HT1080 (cell line): ENCODE results near the gene STAT6. TPM values are rescaled to one million over a fixed set of nuclear protein-coding genes. Genes with fewer than 3 reads are reported as not detected.

ENCODE experiments used
- DNase-seq: peaks from one replicate; pipeline ENCODE4 v3.0.0-alpha.2; 2015; ENCODE audit warnings: low read depth
- polyA plus RNA-seq, 2 experiments: library from polyadenylated mRNA; depleted of rRNA; stranded (reverse); fragments of >200 nt; gene quantifications; 2 replicates each; pipeline ENCODE4 v1.2.3, GENCODE V29; 2015
- total RNA-seq: library from RNA; depleted of rRNA; stranded (reverse); fragments of >200 nt; shearing (Covaris generic); gene quantifications from 2 replicates; pipeline ENCODE4 v1.2.3, GENCODE V29; 2014; rRNA removed

Gene STAT6, protein sequence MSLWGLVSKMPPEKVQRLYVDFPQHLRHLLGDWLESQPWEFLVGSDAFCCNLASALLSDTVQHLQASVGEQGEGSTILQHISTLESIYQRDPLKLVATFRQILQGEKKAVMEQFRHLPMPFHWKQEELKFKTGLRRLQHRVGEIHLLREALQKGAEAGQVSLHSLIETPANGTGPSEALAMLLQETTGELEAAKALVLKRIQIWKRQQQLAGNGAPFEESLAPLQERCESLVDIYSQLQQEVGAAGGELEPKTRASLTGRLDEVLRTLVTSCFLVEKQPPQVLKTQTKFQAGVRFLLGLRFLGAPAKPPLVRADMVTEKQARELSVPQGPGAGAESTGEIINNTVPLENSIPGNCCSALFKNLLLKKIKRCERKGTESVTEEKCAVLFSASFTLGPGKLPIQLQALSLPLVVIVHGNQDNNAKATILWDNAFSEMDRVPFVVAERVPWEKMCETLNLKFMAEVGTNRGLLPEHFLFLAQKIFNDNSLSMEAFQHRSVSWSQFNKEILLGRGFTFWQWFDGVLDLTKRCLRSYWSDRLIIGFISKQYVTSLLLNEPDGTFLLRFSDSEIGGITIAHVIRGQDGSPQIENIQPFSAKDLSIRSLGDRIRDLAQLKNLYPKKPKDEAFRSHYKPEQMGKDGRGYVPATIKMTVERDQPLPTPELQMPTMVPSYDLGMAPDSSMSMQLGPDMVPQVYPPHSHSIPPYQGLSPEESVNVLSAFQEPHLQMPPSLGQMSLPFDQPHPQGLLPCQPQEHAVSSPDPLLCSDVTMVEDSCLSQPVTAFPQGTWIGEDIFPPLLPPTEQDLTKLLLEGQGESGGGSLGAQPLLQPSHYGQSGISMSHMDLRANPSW
- 107 and 118 TPM in 2 replicates for total RNA-seq
- 57.6 and 60.6 TPM in 2 replicates for polyA plus RNA-seq (2015; cell fraction: cytosol; rRNA removed)
- polyA plus RNA-seq (2015; cell fraction: nucleus; rRNA removed) = 192 and 225 TPM in 2 replicates

DNA sequence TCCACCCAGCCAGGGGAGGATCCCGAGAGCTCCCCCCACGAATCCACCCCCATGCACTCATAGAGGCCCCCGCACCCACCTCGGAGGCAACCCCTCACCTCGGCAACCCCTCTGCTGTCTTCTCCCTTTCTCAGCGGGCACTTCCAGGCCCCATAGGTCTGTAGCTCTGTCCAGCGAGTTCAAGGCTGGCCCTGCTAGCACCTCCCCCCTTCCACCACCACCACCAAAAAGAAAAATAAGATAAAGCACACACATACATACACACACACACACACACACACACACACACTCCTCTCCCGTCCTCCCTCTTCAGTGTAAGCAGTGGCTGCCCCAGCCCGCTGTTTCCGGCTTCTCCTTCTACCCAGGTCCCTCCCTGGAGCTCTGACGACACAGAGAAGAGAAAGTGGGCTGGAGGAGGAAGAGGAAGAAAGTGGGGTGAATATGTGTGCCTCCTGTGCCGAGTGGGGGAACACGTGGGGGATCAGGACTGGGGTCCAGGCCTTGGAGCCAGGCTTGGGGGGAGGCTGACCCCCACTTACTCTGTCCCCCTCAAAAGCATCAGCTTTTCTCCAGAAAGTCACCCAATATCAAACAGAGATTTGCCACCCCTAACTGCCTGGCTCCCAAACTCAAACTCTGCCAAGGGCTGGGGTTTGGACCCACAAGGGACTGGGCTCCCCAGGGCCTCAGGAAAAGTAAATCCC lies at the start of gene STAT6:
TSS of gene STAT6 (minus strand) at position 332 of the 704 bp plus-strand sequence. CDS start 3,084 bp downstream, outside the sequence.
- peak; percentile 84 for DNase-seq

DNA sequence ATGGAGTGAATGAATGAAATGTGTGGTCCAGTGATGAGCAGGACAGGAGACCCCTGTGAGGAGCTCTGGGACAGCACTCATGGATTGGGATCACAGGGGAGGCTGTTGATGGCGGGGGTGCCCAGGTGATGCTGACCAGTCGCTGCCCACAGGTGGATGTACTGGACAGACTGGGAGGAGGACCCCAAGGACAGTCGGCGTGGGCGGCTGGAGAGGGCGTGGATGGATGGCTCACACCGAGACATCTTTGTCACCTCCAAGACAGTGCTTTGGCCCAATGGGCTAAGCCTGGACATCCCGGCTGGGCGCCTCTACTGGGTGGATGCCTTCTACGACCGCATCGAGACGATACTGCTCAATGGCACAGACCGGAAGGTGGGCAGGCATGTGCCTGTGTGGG lies 49.6 kb upstream of the STAT6 start:
- DNase-seq = no peak

- DNase-seq = no peak
Observed at GRCh38 chr12:57160040-57160439, 48.9 kb upstream of the STAT6 start.

- DNase-seq = no peak
Observed at GRCh38 chr12:57159311-57159710, 48.1 kb upstream of the STAT6 start.

GRCh38 chr12:57158665-57159064 lies 47.5 kb upstream of the STAT6 start:
- DNase-seq = no peak

GRCh38 chr12:57158186-57158585 lies 47.0 kb upstream of the STAT6 start:
- DNase-seq = no peak

DNA sequence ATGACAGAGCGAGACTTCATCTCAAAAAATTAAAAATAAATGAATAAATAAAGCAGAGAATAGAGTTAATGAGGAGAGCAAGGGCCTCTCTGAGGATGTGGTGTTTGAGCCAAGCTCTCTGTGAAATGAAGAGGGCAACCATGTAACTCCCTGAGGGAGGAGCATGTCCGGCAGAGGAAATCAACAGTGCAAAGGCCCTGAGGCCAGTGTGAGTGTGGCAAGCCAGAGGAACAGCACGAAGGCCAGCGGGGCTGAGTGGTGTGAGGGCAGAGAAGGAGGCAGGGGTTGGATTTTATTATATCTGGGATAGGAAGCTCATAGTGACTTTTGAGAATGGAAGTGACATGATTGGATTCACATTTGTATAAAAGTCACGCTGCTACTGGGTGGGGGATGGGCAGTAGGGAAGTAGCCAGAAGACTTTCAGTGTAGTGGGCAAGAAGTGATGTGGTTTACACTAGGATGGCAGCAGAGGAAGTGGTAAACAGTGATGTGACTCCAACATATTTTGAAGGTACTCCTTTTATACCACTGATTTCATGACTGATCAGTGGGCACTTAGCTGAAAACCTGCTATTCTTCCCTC lies 46.5 kb upstream of the STAT6 start:
- no peak for DNase-seq

GRCh38 chr12:57156701-57157403 lies 45.7 kb upstream of the STAT6 start:
- DNase-seq = no peak

DNA sequence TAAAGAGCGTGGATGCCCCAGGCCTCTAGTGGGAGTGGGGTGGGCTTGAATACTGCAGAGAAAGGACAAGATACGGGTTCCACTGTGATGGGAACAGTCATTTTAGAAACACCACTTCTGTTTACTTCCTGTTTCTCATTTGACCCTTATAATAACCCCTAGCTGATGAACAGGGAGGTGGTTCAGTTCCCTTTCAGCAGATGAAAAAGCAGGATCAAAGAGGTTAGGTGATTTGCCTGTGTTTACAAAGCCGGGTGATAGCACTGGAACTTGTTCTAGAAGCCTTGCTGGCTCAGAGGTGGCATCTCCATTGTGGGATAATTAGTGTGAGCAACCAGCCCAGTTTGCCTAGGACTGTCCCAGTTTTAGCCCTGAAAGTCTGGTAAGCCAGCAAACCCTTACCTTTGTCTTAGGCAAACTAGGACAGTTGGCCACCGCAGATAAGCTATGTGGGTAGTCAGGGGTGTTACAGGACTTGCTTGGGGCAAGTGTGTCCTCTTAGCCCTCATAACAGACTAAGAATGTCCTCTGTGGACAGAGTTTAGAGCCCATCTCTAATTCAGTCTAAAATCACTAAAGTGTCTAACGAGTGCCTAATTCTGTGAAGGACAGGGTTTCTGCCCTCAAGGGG lies 43.8 kb upstream of the STAT6 start:
- no peak for DNase-seq

DNA sequence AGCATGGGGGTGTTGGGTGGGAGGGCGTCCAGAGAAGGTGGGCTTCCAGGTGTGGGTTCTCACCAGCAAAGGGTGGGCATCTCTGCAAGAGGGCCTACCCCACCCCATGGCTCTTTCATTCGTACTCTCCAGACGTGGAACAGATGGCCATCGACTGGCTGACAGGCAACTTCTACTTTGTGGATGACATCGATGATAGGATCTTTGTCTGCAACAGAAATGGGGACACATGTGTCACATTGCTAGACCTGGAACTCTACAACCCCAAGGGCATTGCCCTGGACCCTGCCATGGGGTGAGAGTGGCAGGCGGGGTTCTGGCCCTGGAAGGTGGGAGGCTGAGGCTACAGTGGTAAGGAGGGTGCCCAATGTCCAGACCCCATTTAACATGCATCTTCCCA lies 42.9 kb upstream of the STAT6 start:
- DNase-seq = no peak

- no peak for DNase-seq
Observed at GRCh38 chr12:57153415-57153997, 42.3 kb upstream of the STAT6 start.

- DNase-seq = peak; percentile 61
Observed at GRCh38 chr12:57152639-57153038, 41.5 kb upstream of the STAT6 start.

- DNase-seq = peak; percentile 86
Observed at GRCh38 chr12:57151741-57152630, 40.8 kb upstream of the STAT6 start.

DNA sequence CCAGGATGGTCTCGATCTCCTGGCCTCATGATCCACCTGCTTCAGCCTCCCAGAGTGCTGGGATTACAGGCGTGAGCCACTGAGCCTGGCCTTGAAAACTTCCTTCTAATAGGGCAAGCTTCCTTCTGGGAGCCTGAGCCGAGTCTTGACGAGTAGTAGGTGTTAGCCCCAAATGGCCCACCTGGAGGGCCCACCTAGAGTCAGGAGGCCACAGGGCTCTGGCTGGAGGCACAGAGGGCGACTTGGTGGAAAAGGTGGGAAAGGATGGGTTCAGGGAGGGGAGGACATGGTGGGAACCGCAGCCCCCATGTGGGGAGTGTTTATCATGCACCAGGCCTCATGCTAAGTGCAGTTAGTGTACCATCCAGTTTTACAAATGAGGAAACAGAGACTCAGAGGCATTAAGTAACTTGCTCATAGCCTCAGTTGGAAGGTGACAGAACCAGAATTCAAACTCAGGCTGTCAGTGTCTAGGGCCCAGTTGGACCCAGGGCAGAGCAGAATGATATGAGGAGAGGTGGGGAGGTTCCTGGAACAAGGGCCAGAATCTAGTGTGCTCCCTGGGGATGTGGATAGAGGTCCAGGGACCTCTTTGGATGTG lies 39.3 kb upstream of the STAT6 start:
- DNase-seq = no peak

DNA sequence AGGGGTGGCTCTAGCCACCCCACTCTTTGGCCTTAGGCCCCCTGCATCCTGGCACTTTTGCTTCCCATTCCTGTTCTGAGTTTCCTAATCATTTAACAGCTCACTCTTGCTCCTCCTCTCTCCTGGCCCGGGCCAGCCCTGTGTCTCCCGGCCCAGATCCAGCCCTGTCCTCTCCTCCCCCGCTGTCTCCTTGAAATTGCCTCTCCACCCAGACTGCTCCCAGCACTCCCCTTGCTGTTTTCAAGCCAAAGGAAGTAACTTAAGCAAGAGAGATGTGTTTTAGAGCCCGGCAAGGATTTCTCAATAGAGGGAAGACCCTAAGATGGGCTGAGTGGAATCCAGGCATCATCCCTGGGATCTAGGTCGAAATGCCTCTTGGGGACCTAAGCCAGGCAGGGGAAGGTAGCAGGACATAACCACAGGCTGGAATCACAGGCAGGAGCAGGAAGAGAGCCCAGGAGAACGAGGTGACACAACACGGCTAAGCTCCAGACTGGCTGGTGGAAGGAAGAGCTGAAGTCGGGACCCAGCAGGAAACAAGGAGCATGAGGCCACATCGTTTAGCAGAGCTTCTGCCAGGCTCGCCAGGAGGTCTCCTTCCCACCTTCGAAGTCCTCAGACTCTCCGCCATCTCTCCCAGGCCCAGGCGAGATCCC lies 38.2 kb upstream of the STAT6 start:
- DNase-seq = no peak

- peak; percentile 32 for DNase-seq
Observed at GRCh38 chr12:57148469-57149244, 37.5 kb upstream of the STAT6 start.
